ENCODE data around the gene ALPK3. TPM values are rescaled to one million over a fixed set of nuclear protein-coding genes. Genes with fewer than 3 reads are reported as not detected.

Gene ALPK3
- total RNA-seq, 1 experiment from 2014 or later: 17.7 TPM

DNA sequence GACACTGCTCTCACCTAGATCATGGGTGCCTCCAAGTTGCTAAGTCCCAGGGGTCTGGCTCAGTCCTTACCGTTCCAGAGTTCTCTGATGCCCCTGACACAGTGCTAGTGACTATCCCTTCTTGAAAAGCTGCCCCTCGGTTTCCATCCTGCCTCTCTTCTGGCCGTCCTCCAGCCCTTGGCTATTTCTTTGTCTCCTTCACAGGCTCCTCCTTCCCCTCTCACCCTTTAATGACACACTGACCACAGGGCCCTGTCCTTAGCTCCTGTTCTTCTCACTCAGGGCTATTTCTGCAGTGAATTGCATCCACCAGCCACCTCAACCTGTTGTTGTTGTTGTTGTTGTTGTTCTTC, 98.4 kb downstream of the ALPK3 start:
- H2BK120ac ChIP-seq (ENCODE audit: low read depth, low read length, poor library complexity, severe bottlenecking): no peak overlapping the region
- H3K4me1 ChIP-seq (ENCODE audit: insufficient read depth, low read length): no peaks in the 10 kb centered on the region
- no peaks in the 10 kb centered on the region for H3K27me3 Mint-ChIP-seq (ENCODE audit: low read depth)
- no peak overlapping the region for H4K91ac ChIP-seq (ENCODE audit: insufficient read length, low read depth, low read length)
- no peaks in the 10 kb centered on the region for H3K23me2 ChIP-seq (ENCODE audit: insufficient read length, low read depth, low read length, poor library complexity, severe bottlenecking)
- TF ChIP-seq, protein P1, sequence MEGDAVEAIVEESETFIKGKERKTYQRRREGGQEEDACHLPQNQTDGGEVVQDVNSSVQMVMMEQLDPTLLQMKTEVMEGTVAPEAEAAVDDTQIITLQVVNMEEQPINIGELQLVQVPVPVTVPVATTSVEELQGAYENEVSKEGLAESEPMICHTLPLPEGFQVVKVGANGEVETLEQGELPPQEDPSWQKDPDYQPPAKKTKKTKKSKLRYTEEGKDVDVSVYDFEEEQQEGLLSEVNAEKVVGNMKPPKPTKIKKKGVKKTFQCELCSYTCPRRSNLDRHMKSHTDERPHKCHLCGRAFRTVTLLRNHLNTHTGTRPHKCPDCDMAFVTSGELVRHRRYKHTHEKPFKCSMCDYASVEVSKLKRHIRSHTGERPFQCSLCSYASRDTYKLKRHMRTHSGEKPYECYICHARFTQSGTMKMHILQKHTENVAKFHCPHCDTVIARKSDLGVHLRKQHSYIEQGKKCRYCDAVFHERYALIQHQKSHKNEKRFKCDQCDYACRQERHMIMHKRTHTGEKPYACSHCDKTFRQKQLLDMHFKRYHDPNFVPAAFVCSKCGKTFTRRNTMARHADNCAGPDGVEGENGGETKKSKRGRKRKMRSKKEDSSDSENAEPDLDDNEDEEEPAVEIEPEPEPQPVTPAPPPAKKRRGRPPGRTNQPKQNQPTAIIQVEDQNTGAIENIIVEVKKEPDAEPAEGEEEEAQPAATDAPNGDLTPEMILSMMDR (conservative IDR thresholded peaks at IDR 0.05): no peak
- WGBS (ENCODE audit: extremely low coverage, insufficient read length, low lambda C conversion rate): no CpG with 5 or more reads among the region's 3 CpGs
- no peak overlapping the region for H2AFZ ChIP-seq (ENCODE audit: low read length)
- no peaks in the 10 kb centered on the region for H3K9me3 ChIP-seq (ENCODE audit: control insufficient read depth, low read depth, low read length)
- H2BK12ac ChIP-seq (ENCODE audit: insufficient read length, low read depth, low read length): no peak overlapping the region
- H3K4me2 ChIP-seq (ENCODE audit: insufficient read depth, insufficient read length, low read length): no peak overlapping the region
- H3K4me3 Mint-ChIP-seq: no peak overlapping the region; a peak in 1 of 5 replicates
- H3K4ac ChIP-seq (ENCODE audit: low read depth, low read length): no peak overlapping the region
- no peak overlapping the region for H3K56ac ChIP-seq (ENCODE audit: insufficient read length, low read depth, low read length)
- DNase-seq: no peak
- H3K4me1 Mint-ChIP-seq: peaks cover 4 to 5% of the 10 kb centered on the region in 2 experiments
- no peak overlapping the region; a peak in 1 of 7 replicates for H3K27ac Mint-ChIP-seq
- H3K9me3 Mint-ChIP-seq: no peaks in the 10 kb centered on the region; a peak in 2 of 5 replicates
- no peak overlapping the region for H3K27ac ChIP-seq (ENCODE audit: insufficient read length, low read depth, low read length)
- H2AK5ac ChIP-seq (ENCODE audit: insufficient read length, low read length): no peak overlapping the region
- no peak overlapping the region for H3K18ac ChIP-seq (ENCODE audit: insufficient read length, low read depth, low read length)
- no peaks in the 10 kb centered on the region for H3K79me1 ChIP-seq (ENCODE audit: insufficient read depth, low read depth, low read length, poor library complexity, severe bottlenecking)
- no peak overlapping the region for H4K5ac ChIP-seq (ENCODE audit: insufficient read length, low read depth, low read length)
- no peaks in the 10 kb centered on the region for H3K36me3 Mint-ChIP-seq (ENCODE audit: insufficient read depth in 1 of 3, low read depth in 3 of 3)
- no peak overlapping the region for H4K8ac ChIP-seq (replicated peaks; ENCODE audit: insufficient read length, low read depth, low read length)
- no peak overlapping the region; the same call in 1 of the 2 replicates for H3K14ac ChIP-seq (ENCODE audit: insufficient read depth, low read length)
- H3K23ac ChIP-seq (ENCODE audit: insufficient read length, low read depth, low read length): no peak overlapping the region
- no peak overlapping the region for H2BK5ac ChIP-seq (ENCODE audit: insufficient read length, low read length)
- H2BK20ac ChIP-seq (ENCODE audit: low read depth, low read length, poor library complexity, severe bottlenecking): no peak overlapping the region
- no peaks in the 10 kb centered on the region for H4K20me1 ChIP-seq (ENCODE audit: control insufficient read depth, insufficient read depth, insufficient read length)
- no peaks in the 10 kb centered on the region for H3K79me2 ChIP-seq (ENCODE audit: insufficient read depth, low read length)
- H3K27me3 ChIP-seq (ENCODE audit: insufficient read depth, low read length): no peaks in the 10 kb centered on the region
- no peak overlapping the region for H2BK15ac ChIP-seq (ENCODE audit: low read depth, low read length)
- H3K9ac ChIP-seq (ENCODE audit: extremely low read depth, insufficient read length, low read length): no peak overlapping the region
- no peak overlapping the region for H3T11ph ChIP-seq (ENCODE audit: low read length)

Measured in H9 (cell line).